GM18873 (cell line): Measurements from ENCODE around the gene ZNF69.
"Not testable (repeated sequence)": the region's sequence is repeated elsewhere in the genome, so short reads cannot be mapped to it uniquely, and the experiment has no call there.

Experiments
- ATAC-seq: cut with Tn5 transposase; IDR thresholded peaks from one replicate; pipeline ENCODE4 v1.9.1; 2021; ENCODE audit warnings: mild to moderate bottlenecking, moderate library complexity, moderate number of reproducible peaks; ENCODE audit not compliant: unreplicated experiment, low FRiP score

Gene ZNF69

DNA sequence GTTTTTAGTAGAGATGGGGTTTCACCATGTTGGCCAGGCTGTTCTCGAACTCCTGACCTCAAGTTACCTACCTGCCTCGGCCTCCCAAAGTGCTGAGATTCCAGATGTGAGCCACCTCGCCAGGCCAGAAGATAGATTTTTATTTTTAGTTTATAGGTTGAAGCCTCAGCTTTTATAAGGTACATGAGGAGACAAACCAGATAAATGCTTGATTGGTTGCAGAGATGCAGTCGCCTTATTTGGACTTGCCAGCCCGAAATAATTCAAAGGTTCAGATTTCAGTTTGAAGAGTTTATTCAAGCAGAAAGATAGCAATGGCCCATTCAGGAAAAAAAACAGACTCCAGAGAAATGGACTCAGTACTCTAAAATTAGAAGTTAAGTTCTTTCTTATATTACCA, 3.1 kb downstream of the ZNF69 start:
- no peak for ATAC-seq

DNA sequence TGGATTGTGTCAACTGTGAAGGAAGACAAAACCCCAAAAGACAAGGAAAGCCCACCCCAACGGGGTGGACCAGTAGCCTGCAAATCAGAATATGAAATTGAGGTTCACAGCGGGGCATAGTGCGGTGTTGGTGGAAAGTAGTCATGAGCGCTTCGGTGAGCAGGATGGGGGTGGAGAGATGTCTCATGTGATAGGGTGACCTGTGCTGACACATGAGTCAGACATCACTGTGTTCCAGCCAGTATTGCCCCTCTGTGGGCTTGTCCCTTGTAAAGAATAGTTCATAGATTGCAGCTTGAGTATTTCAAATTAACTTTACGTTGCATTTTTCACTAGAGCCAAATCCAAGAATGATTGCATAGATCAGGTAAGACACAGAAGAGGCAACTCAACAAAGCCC, 7.3 kb downstream of the ZNF69 start:
- no peak for ATAC-seq

DNA sequence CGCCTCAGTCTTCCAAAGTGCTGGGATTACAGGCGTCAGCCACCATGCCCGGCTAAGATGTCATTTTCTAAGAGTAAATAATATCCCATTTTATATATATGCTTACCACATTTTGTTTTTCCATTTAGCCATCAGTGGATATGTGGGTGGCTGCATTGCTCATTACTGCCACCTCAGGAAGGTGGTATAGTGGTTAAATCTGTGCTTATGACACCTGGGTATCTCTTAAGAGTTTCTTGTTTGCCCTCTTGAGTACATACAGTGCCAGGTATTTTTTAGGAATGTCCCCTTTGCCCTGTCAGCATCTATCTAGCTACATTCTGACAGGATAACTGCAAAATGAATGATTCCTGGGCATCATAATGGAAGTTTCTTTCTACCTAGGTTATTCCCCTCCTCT, 14.6 kb downstream of the ZNF69 start:
- no peak for ATAC-seq

DNA sequence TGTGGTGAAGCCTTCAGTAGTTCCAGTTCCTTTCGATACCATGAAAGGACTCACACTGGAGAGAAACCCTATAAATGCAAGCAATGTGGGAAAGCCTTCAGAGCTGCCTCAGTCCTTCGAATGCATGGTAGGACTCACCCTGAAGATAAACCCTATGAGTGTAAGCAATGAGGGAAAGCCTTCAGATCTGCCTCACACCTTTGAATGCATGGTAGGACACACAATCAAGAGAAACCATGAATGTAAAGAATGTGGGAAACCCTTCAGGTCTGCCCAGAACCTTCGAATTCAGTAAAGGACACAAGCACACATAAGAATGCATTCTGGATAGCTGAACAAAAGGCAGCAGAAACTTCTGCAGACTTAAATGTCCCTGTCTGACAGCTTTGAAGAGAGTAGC, 18.3 kb downstream of the ZNF69 start:
- ATAC-seq = no peak

DNA sequence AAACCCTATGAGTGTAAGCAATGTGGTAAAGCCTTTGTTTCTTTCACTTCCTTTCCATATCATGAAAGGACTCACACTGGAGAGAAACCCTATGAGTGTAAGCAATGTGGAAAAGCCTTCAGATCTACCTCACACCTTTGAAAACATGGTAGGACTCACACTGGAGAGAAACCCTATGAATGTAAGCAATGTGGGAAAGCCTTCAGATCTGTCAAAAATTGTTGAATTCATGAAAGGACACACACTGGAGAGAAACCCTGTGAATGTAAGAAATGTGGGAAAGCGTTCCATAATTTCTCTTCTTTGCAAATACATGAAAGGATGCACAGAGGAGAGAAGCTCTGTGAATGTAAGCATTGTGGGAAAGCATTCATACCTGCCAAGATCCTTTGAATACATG, 24.4 kb downstream of the ZNF69 start:
- ATAC-seq = not testable (repeated sequence)

DNA sequence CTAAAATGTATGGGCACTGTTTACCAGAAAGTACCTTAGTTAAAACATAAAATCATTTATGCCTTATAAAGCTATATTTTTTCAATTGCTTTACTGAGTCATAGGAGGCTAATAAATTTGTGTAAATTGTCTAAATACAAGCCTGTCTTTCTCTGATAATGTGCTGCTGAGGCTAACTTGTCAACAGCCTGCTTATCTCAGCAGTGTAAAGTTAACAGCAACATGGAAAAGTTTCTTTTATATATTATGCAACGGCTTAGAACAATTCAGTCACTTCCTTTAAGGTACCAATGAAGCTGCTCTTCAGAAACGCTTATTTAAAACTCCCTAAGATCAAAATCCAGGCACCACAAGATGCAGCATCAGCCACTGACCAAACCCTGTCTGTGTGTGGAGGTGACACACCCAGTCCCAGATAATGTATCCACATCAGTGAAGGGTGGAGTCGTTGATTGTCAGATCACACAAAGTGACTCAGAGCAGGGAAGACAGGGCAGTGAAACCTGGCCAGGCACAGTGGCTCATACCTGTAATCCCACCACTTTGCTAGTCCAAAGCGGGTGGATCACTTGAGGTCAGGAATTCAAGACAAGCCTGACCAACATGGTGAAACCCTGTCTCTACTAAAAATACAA, 27.0 kb downstream of the ZNF69 start:
- ATAC-seq = not testable (repeated sequence)

DNA sequence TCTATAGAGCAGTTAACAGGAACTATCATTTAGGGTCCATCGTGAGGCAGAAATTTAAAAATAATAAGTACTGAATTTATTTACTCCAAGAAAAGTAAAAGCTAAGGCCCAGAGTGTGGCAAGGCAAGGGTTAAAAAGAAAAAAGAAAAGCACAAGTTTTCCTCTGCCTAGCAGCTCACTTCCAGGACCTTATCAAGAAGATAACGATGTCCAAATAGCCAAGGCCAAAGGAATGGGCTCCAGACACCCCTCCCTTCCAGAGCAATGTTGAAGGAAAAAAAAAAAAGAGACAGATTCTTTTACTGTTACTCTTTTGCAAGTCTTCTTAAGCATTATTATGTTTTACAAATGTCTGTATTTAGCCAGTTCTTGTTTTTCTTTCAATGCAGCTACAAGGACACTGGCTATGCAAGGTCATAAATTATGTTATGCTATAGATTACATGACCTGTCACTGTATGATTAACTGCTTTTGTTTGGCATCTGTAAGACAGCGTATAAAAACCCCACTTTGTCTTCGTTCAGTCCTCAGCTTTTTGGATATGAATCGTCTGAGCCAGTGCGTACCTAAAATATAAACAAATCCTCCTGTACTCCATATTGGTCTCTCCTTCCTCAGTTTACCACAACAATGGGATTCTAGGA, 34.4 kb downstream of the ZNF69 start:
- no peak for ATAC-seq

DNA sequence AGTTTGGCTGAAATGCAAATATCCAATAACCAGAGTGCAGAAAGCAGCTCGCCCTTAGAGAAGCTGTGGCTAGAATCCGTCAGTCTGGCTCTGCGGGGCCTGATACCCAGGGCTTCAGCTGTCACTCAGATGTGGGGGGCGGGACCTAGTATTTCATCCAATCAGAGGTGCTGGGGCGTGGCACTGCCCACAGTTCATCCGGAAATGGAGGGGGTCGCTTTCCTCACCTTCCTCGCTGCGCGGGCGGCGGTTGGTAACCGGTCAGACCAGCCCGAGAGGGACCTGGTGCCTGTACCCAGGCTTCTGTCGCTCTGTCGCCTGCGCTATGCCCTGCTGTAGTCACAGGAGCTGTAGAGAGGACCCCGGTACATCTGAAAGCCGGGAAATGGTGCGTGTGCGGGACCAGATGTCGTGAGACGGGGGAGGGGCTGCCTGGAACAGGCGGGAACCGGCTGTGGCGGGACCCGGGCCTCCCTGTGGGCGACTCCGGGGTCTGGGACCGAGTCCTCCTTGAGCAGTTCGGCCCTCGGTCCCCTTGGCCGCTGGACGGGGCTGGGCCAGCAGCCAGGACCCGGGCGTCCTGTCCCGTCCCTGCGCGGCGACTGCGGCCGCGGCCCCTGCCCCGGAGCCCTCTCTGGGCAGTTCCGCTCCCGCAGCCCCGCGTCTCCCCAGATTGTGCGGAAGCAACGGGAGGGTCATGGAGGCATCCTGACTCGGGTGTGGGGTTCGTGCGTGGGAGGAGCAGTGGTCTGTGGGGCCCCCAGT, 37.5 kb downstream of the ZNF69 start, which contains the start of gene ZNF700:
Gene ZNF700, plus strand, starts transcription at position 222 of the 765 bp plus-strand sequence. Its CDS starts 104 bp downstream, at position 326.
- ATAC-seq = peak; percentile 87

DNA sequence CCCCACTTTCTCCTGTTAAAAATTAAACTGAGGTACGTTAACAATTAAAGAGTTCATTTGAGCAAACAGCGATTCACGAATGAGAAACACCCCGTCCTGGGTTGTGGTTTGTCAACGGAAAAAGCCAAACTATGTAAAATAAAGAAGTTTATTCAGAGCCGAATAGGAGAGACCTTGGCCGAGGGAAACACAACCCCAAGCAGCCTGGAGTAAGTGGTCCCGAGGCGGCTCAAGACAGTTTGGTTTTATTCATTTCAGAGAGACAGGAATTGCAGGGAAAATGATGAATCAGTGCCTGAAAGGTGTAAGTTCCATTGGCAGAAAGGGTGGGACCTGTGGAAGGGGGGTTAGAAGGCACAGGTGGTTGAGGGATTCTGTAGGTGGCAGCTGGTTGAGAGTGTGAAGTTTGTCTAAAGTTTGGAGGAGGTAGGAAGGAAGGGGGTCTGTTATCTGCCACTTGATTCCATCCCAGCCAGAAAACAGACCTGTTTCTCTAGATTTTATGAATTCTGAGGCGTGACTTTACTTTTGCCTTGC, 38.1 kb downstream of the ZNF69 start:
- ATAC-seq = peak; percentile 4

DNA sequence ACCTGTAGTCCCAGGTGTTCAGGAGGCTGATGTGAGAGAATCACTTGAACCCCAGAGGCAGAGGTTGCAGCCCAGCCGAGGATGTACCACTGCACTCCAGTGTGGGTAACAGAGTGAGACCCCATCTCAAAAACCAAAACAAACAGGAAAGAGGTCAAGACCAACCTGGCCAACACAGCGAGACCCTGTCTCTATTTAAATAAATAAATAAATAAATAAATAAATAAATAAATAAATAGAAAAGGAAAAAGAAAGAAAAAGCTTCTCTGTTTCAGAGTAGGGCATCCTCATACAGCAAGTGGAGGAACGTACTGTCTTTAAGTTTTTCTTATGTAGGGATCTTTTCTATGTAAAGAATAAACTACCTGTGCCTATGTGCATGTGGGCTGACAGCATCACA, 39.6 kb downstream of the ZNF69 start:
- no peak for ATAC-seq

DNA sequence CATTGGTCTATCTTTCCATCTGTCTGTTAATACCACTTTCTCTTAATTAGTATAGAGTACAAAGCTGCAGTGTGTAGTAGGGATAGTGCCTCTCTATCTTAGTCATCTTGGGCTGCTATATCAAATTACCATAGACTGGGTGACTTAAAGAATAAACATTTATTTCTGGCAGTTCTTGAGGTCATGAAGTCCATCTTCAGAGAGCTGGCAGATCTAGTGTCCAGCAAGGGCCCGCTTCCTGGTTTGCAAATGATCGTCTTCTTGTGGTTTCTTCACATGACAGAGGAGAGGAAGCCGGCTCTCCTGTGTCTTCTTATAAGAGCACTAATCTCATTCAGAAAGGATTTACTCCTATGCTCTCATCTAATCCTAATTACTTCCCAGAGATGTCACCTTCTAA, 43.5 kb downstream of the ZNF69 start:
- ATAC-seq = no peak

DNA sequence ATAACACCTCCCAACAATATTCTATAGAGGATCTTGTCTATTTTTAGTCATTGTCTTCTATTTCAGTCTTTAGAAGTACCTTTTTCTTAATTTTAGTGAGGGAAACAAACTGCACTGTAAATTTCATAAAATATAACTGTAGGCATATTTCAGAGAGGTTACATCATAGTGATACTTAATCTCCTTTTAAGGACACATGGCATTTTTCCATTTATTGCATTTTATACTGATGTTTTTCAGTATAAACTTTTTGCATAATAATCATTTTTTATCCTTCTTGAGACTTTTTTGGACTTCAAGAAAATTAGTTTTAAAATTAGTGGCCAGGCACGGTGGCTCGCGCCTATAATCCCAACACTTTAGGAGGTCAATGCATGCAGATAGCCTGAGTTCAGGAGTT, 43.9 kb downstream of the ZNF69 start:
- ATAC-seq = no peak

DNA sequence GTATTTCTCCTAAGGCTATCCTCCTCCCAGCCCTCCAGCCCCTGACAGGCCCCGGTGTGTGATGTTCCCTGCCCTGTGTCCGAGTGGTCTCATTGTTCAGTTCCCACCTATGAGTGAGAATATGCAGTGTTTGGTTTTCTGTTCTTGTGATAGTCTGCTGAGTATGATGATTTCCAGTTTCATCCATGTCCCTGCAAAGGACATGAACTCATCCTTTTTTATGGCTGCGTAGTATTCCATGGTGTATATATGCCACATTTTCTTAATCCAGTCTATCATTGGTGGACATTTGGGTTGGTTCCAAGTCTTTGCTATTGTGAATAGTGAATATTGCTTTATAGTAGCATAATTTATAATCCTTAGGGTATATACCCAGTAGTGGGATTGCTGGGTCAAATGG, 48.2 kb downstream of the ZNF69 start:
- ATAC-seq = not testable (repeated sequence)

DNA sequence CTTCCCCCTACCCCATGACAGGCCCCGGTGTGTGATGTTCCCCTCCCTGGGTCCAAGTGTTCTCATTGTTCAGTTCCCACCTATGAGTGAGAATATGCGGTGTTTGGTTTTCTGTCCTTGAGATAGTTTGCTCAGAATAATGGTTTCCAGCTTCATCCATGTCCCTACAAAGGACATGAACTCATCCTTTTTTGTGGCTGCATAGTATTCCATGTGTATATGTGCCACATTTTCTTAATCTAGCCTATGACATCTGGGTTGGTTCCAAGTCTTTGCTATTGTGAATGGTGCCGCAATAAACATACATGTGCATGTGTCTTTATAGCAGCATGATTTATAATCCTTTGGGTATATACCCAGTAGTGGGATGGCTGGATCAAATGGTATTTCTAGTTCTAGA, 50.8 kb downstream of the ZNF69 start:
- not testable (repeated sequence) for ATAC-seq

DNA sequence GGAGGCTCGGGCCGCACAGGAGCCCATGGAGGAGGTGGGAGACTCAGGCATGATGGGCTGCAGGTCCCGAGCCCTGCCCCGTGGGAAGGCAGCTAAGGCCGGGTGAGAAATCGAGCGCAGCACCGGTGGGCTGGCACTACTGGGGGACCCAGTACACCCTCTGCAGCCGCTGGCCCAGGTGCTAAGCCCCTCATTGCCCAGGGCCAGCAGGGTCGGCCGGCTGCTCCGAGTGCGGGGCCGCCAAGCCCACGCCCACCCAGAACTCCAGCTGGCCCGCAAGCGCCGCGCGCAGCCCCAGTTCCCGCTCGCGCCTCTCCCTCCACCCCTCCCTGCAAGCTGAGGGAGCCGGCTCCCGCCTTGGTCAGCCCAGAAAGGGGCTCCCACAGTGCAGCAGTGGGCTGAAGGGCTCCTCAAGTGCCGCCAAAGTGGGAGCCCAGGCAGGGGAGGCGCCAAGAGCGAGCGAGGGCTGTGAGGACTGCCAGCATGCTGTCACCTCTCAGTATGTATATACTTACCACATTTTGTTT, 53.8 kb downstream of the ZNF69 start:
- not testable (repeated sequence) for ATAC-seq

DNA sequence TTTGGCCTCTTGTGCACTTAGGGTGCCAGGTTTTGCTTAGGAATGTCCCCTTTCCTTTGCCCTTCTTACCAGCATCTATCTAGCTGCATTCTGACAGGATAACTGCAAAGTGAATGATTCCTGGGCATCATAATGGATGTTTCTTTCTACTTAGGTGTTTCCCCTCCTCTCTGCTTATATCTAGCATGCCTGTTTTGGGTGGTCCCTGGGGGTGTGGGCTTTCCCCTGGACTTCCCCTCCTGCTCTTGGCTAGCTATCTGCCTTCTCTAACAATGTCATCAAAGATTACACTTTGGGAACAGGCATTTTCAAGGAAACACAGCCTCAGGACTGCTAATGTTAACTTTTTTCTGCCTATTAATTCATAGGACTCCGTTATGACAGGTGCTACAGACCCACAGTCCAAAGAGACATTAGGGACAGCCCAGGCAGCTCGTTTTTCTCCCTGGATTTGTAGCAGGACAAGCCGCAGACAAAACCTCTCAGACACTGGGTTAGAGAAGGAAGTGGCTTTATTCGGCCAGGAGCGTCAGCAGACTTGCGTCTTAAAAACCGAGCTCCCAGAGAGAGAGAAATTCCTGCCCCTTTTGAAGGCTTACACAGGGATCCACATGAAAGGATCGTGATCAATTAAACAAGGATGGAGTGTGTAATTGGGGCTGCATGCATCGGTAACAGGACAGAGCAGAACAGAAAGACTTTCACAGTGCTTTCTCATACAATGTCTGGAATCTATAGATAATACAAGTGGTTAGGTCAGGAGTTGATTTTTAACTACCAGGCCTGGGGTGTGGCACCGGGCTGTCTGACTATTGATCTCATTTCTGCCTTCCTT, 54.6 kb downstream of the ZNF69 start:
- ATAC-seq = no peak

DNA sequence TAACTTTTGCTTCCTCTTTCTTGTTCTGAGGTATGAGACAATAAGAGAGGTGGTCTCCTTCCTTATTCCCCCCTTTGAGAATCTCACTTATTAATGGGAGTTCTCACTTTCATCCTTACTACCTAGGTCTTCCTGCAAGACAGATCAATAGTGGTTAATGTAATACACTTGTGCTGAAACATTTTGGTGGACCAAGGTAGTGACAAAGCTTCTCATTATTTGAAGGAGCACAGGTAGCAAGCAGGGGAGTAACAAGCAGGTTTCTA, 55.2 kb downstream of the ZNF69 start:
- no peak for ATAC-seq

DNA sequence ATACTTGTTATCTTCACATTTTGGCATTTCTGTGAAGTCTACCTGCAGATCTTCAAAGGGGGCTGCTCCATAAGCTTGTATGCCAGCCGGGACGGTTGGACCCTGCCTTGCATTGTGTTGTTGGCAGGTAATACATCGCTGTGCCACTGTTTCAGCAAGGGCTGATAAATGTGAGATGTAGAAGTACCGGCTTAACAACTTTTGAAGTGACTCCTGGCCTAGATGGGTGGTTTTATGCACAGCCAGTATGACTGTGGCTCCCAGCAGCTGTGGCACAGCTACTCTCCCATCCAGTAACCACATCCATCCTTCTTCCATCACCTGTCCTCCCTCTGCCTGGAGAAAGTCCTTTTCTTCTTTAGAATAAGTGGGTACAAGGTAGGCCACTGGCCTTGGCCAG, 57.1 kb downstream of the ZNF69 start:
- no peak for ATAC-seq

DNA sequence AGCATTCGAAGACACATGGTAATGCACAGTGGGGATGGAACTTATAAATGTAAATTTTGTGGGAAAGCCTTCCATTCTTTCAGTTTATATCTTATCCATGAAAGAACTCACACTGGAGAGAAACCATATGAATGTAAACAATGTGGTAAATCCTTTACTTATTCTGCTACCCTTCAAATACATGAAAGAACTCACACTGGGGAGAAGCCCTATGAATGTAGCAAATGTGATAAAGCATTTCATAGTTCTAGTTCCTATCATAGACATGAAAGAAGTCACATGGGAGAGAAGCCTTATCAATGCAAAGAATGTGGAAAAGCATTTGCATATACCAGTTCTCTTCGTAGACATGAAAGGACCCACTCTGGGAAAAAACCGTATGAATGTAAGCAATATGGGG, 61.1 kb downstream of the ZNF69 start:
- ATAC-seq = no peak

DNA sequence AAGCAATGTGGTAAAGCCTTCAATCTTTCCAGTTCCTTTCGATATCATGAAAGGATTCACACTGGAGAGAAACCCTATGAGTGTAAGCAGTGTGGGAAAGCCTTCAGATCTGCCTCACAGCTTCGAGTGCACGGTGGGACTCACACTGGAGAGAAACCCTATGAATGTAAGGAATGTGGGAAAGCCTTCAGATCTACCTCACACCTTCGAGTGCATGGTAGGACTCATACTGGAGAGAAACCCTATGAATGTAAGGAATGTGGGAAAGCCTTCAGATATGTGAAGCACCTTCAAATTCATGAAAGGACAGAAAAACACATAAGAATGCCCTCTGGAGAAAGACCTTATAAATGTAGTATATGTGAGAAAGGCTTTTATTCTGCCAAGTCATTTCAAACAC, 61.6 kb downstream of the ZNF69 start:
- ATAC-seq = no peak
